ENCODE data around the gene ACP4. TPM values are rescaled to one million over a fixed set of nuclear protein-coding genes. Genes with fewer than 3 reads are reported as not detected.

The ACP4 gene
- total and polyA plus RNA-seq, 2 experiments from 2014 or later, result not detected

DNA sequence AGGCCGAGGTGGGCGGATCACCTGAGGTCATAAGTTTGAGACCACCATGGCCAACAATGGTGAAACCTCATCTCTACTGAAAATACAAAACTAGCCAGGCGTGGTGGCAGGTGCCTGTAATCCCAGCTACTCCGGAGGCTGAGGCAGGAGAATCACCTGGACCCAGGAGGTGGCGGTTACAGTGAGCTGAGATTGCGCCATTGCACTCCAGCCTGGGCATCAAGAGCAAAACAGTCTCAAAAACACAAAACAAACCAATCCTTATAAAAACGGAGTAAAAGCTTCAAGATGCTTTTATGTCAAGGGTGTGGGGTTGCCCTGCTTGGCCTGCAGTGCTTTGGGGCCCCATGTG is 7.2 kb downstream of the ACP4 start:
- ATAC-seq (no peak), DNase-seq (ENCODE audit: low spot score) (no peak)
- TF ChIP-seq POLR2AphosphoS5 (IDR thresholded peaks at IDR 0.05; ENCODE audit: low read depth), result peak; percentile 20; the same call in 1 of the 2 replicates
- TF ChIP-seq, protein P1, sequence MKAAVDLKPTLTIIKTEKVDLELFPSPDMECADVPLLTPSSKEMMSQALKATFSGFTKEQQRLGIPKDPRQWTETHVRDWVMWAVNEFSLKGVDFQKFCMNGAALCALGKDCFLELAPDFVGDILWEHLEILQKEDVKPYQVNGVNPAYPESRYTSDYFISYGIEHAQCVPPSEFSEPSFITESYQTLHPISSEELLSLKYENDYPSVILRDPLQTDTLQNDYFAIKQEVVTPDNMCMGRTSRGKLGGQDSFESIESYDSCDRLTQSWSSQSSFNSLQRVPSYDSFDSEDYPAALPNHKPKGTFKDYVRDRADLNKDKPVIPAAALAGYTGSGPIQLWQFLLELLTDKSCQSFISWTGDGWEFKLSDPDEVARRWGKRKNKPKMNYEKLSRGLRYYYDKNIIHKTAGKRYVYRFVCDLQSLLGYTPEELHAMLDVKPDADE (IDR thresholded peaks at IDR 0.05), result no peak
- no peak for TF ChIP-seq ZNF331 (CRISPR knock-in tag; IDR thresholded peaks at IDR 0.05; ENCODE audit: low read depth)
- no peak for TF ChIP-seq EZH2 (IDR thresholded peaks at IDR 0.05; ENCODE audit: low read depth, unreplicated experiment)
- TF ChIP-seq ZNF114 (CRISPR knock-in tag; IDR thresholded peaks at IDR 0.05), result no peak
- H3K9me3 Mint-ChIP-seq, result no peaks in the 10 kb centered on the region; the same call in 1 of the 3 replicates
- H3K4me1 ChIP-seq (ENCODE audit: insufficient read depth), result peaks cover 12% of the 10 kb centered on the region
- peaks cover 32% of the 10 kb centered on the region for H3K79me2 ChIP-seq (replicated peaks; ENCODE audit: insufficient read depth)
- no peak overlapping the region for H3K4me2 ChIP-seq
- H3K4me3 Mint-ChIP-seq, result no peak overlapping the region
- peak overlapping the region; percentile 90; the same call in 1 of the 2 replicates for H3K27ac ChIP-seq (ENCODE audit: low read depth)
- peaks cover 66% of the 10 kb centered on the region for H4K20me1 ChIP-seq (replicated peaks; ENCODE audit: insufficient read depth)
- H3K4me1 Mint-ChIP-seq, result peaks cover 20% of the 10 kb centered on the region
- H3K36me3 ChIP-seq (ENCODE audit: insufficient read depth), result peaks cover 27% of the 10 kb centered on the region
- peaks cover 35% of the 10 kb centered on the region for H3K27me3 Mint-ChIP-seq (ENCODE audit: insufficient read depth, low read depth, poor library complexity)
- H2AFZ ChIP-seq, result no peak overlapping the region
- peaks cover 62% of the 10 kb centered on the region for H3F3A ChIP-seq (replicated peaks; ENCODE audit: low read depth)
- H3K27me3 ChIP-seq (ENCODE audit: insufficient read depth), result no peaks in the 10 kb centered on the region
- no peak overlapping the region for H3K27ac Mint-ChIP-seq
- no peaks in the 10 kb centered on the region for H3K9me2 ChIP-seq (ENCODE audit: insufficient read depth)
- H3K4me3 ChIP-seq, result no peak overlapping the region
- H3K36me3 Mint-ChIP-seq (ENCODE audit: low read depth), result peaks cover 64% of the 10 kb centered on the region

- Mint-ChIP-seq H3K27ac (peak overlapping the region; percentile 59; the same call in 1 of the 2 replicates), H3K4me1 (peaks cover 25% of the 10 kb centered on the region), H3K4me3 (no peak overlapping the region), H3K9me3 (peaks cover 2% of the 10 kb centered on the region; the same call in 1 of the 3 replicates), H3K36me3 (ENCODE audit: low read depth) (peaks cover 70% of the 10 kb centered on the region), H3K27me3 (ENCODE audit: insufficient read depth, low read depth, poor library complexity) (peaks cover 35% of the 10 kb centered on the region)
- Histone ChIP-seq H3K79me2 (replicated peaks; ENCODE audit: insufficient read depth) (peaks cover 38% of the 10 kb centered on the region), H4K20me1 (replicated peaks; ENCODE audit: insufficient read depth) (peaks cover 71% of the 10 kb centered on the region), H3K27me3 (ENCODE audit: insufficient read depth) (no peaks in the 10 kb centered on the region), H3F3A (replicated peaks; ENCODE audit: low read depth) (peaks cover 68% of the 10 kb centered on the region), H3K9me2 (ENCODE audit: insufficient read depth) (no peaks in the 10 kb centered on the region), H3K4me3 (no peak overlapping the region), H3K4me1 (ENCODE audit: insufficient read depth) (peaks cover 18% of the 10 kb centered on the region), H3K4me2 (no peak overlapping the region), H2AFZ (no peak overlapping the region), H3K36me3 (ENCODE audit: insufficient read depth) (peaks cover 30% of the 10 kb centered on the region), H3K27ac (ENCODE audit: low read depth) (no peak overlapping the region)
- DNase-seq (ENCODE audit: low spot score) (no peak), ATAC-seq (no peak)
- TF ChIP-seq JUNB (IDR thresholded peaks at IDR 0.05; ENCODE audit: unreplicated experiment) (no peak), REST (IDR thresholded peaks at IDR 0.05; ENCODE audit: unreplicated experiment) (peak; percentile 49)
These were observed 7.8 kb downstream of the ACP4 start for GRCh38 chr19:50797781-50798658.

Data from GM23338 (cell line).